ACC112 (cell line): ENCODE measurements around the gene SLC35F1.

Experiments
- H2AFZ ChIP-seq: fragments of 200-600 bp; sonication (generic); one replicate; pipeline ENCODE4 v1.6.0; 2017; ENCODE audit warnings: antibody characterized with exemption, low read length; ENCODE audit not compliant: unreplicated experiment
- H3K27ac ChIP-seq: fragments of 200-600 bp; sonication (generic); 2 replicates; pipeline ENCODE4 v1.5.1; 2014; ENCODE audit warnings: low read depth, mild to moderate bottlenecking, antibody characterized with exemption, low read length, moderate library complexity
- H3K27me3 ChIP-seq: fragments of 200-600 bp; sonication (generic); 2 replicates; pipeline ENCODE4 v1.6.1; 2014; ENCODE audit warnings: mild to moderate bottlenecking, antibody characterized with exemption, low read length, moderate library complexity, mixed read lengths; ENCODE audit not compliant: insufficient read depth
- H3K36me3 ChIP-seq: fragments of 200-600 bp; sonication (generic); 2 replicates; pipeline ENCODE4 v1.6.1; 2016; ENCODE audit warnings: mild to moderate bottlenecking, antibody characterized with exemption, low read length, moderate library complexity, mixed read lengths; ENCODE audit not compliant: insufficient read depth
- H3K4me1 ChIP-seq: fragments of 200-600 bp; sonication (generic); one replicate; pipeline ENCODE4 v1.6.1; 2016; ENCODE audit warnings: low read length, mixed read lengths; ENCODE audit not compliant: insufficient read depth, unreplicated experiment, control insufficient read depth
- H3K4me3 ChIP-seq: fragments of 200-600 bp; sonication (generic); 2 replicates; pipeline ENCODE4 v1.5.1; 2014; ENCODE audit warnings: mild to moderate bottlenecking, low read depth, low read length
- H3K79me2 ChIP-seq: fragments of 200-600 bp; sonication (generic); one replicate; pipeline ENCODE4 v1.6.0; 2016; ENCODE audit warnings: low read length; ENCODE audit not compliant: control insufficient read depth, unreplicated experiment, insufficient read depth

The SLC35F1 gene

DNA sequence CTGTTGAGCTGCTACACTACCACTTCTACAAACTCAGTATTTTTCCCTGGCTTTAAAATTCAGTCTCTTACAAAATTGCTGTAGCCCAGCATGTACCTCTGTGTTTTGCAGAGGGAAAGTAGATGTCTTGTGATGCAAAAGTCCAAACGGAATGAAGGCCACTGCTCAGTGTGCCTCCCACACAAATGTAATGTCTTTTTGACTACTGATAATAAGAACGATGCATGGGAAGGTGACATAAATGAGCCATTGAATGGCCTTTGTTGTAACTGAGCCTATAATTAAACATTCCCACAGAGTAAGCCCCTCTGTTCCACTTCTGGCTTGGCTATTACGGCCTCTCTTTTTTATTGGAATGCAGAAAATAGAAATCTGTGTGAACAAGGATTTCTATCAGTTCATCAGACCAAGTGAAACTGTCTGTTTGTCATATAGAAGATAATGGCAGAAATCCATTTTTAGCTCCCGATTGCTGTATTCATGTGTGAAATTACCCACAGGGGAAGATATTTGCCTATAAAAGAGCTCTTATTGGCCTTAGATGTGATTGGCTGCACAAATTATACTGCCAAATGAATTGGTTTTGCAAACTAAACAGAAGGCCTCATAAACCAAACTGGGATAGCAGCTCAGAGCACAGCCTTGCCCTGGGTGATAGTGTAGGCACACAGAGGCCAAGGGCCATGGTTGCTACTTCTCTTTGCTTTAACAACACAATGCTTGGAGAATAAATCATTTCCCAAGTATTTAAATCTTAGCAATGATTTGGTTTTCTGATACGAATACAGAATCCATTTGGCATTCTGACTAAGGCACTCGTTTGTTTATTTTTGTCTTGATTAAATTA is 399.6 kb downstream of the SLC35F1 start:
- Histone ChIP-seq H3K79me2 (no peaks in the 10 kb centered on the region), H2AFZ (no peak overlapping the region), H3K4me1 (no peaks in the 10 kb centered on the region), H3K27ac (no peak overlapping the region), H3K27me3 (no peaks in the 10 kb centered on the region), H3K36me3 (no peaks in the 10 kb centered on the region), H3K4me3 (no peak overlapping the region)

GRCh38 chr6:118307581-118307980 is 400.5 kb downstream of the SLC35F1 start:
- no peak overlapping the region for H3K4me3 ChIP-seq
- no peaks in the 10 kb centered on the region for H3K36me3 ChIP-seq
- no peaks in the 10 kb centered on the region for H3K79me2 ChIP-seq
- no peak overlapping the region for H3K27ac ChIP-seq
- H3K27me3 ChIP-seq: 0 out of 2 replicates have a peak, but pooled peaks cover 2% of the 10 kb centered on the region
- no peaks in the 10 kb centered on the region for H3K4me1 ChIP-seq
- H2AFZ ChIP-seq: no peak overlapping the region

DNA sequence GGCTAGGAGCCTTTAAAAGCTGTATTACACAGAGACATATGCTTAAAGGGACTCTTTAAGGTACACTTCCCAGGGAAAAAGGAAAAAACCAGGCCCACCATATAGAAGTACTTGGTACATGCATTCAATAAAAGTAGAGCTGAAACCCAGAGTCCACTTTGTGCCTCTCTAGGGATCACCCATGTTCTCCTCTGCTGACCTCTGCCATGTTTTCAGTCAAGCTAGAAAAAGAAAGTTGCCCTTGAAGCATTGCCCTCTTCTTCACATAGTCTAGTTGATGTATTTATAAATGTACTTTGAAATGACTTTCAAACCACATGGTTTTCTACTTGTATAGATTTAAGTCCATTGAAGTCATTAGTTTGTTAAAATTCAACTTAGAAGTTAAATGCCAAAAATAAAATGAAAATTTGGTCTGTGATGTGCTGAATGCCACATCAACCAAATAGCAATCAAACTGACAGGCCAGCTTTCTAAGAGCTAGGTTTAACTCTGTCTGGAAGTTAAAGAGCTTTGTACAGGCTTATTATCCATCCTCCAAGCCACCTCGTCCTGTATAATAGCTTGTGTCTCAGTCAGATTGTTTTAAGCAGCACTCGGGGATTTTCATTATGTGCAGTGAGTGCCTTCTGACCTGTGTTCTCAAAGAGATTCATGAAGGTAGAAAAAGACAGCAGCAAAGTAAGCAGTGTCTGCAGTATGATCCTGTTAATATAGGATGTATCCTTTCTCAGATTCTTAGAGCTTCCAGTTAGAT is 402.5 kb downstream of the SLC35F1 start:
- Histone ChIP-seq H3K4me1 (no peaks in the 10 kb centered on the region), H2AFZ (no peak overlapping the region), H3K79me2 (no peaks in the 10 kb centered on the region), H3K4me3 (no peak overlapping the region), H3K27me3 (0 out of 2 replicates have a peak, but pooled peaks cover 3% of the 10 kb centered on the region), H3K27ac (no peak overlapping the region), H3K36me3 (no peaks in the 10 kb centered on the region)

DNA sequence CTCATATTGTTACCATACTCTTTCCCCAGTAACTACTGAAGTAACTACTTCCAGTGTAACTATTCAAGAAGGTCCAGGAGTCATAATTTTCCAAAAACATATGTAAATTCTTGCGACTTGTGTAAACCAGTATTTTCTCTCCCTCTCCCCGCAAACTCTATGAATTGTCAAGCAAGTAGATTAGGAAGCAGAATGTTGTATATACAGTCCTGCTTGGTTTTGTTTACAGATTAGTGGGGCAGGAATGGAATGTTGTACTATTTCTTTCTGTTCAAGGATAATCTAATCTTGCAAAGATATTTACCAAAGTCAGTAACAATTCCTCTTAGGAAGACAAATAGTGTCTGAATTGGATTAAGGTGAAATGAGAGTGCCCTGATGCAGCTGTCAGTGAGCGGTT is 406.1 kb downstream of the SLC35F1 start:
- Histone ChIP-seq H3K79me2 (no peaks in the 10 kb centered on the region), H3K4me1 (peaks cover 9% of the 10 kb centered on the region), H2AFZ (no peak overlapping the region), H3K4me3 (no peak overlapping the region), H3K27me3 (0 out of 2 replicates have a peak, but pooled peaks cover 3% of the 10 kb centered on the region), H3K27ac (no peak overlapping the region), H3K36me3 (no peaks in the 10 kb centered on the region)

- H3K4me1 ChIP-seq: peaks cover 13% of the 10 kb centered on the region
- no peak overlapping the region for H2AFZ ChIP-seq
- H3K36me3 ChIP-seq: no peaks in the 10 kb centered on the region
- no peak overlapping the region for H3K27ac ChIP-seq
- H3K4me3 ChIP-seq: no peak overlapping the region
- no peaks in the 10 kb centered on the region for H3K79me2 ChIP-seq
- H3K27me3 ChIP-seq: 0 out of 2 replicates have a peak, but pooled peaks cover 3% of the 10 kb centered on the region
These were observed 406.7 kb downstream of the SLC35F1 start for GRCh38 chr6:118313762-118314161.

DNA sequence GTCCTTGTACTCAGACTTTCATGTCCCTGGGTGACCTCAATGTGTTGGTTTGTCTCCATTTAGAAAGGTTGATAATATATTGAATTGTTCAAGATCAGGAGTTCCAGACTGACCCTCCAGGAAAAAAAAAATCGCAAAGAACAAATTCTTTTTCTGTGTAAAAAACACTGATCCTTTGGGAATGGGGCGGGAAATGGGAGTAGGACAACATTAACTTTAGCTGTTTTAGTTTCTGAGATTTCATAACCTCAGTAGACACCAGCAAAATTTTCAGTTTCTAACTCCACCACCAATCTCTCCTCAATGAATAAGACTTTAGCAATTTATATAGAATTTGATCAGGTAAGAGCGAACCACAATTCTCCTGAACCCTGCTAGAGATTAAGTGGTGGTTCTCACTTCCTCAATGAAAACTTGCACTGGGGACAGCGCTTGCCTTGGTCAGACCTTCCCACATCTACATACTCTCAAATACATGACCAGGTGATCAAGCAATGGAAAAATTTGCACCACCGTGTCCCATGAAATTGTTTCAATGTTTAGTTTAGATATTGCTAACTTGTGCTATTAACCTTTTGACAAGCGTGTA is 409.8 kb downstream of the SLC35F1 start:
- no peak overlapping the region for H2AFZ ChIP-seq
- peak overlapping the region; percentile 22; the same call in 1 of the 2 replicates for H3K4me3 ChIP-seq
- H3K27me3 ChIP-seq: 0 out of 2 replicates have a peak, but pooled peaks cover 3% of the 10 kb centered on the region
- peaks cover 13% of the 10 kb centered on the region for H3K4me1 ChIP-seq
- H3K36me3 ChIP-seq: no peaks in the 10 kb centered on the region
- H3K27ac ChIP-seq: peak overlapping the region; percentile 10; the same call in 1 of the 2 replicates
- H3K79me2 ChIP-seq: no peaks in the 10 kb centered on the region

- Histone ChIP-seq H3K27ac (peak overlapping the region; percentile 50), H3K36me3 (no peaks in the 10 kb centered on the region), H2AFZ (no peak overlapping the region), H3K79me2 (no peaks in the 10 kb centered on the region), H3K27me3 (no peaks in the 10 kb centered on the region), H3K4me1 (peaks cover 13% of the 10 kb centered on the region), H3K4me3 (peak overlapping the region; percentile 22; the same call in 1 of the 2 replicates)
These were observed 410.8 kb downstream of the SLC35F1 start for GRCh38 chr6:118317581-118318563.

- Histone ChIP-seq H3K4me3 (no peak overlapping the region), H3K79me2 (no peaks in the 10 kb centered on the region), H3K4me1 (peaks cover 13% of the 10 kb centered on the region), H3K27ac (no peak overlapping the region), H3K27me3 (no peaks in the 10 kb centered on the region), H3K36me3 (no peaks in the 10 kb centered on the region), H2AFZ (no peak overlapping the region)
These were observed 411.6 kb downstream of the SLC35F1 start for GRCh38 chr6:118318648-118319047.

- Histone ChIP-seq H3K36me3 (no peaks in the 10 kb centered on the region), H3K4me3 (no peak overlapping the region), H3K27ac (no peak overlapping the region), H3K27me3 (no peaks in the 10 kb centered on the region), H3K79me2 (no peaks in the 10 kb centered on the region), H3K4me1 (peaks cover 13% of the 10 kb centered on the region), H2AFZ (no peak overlapping the region)
These were observed 412.4 kb downstream of the SLC35F1 start for GRCh38 chr6:118319416-118319815.
